CD14-positive monocyte (primary cell): ENCODE data around the gene GNAL. TPM values are rescaled to one million over a fixed set of nuclear protein-coding genes. Genes with fewer than 3 reads are reported as not detected.

Experiments
- DNase-seq, 3 donors: peaks; one replicate each; pipeline ENCODE4 v3.0.0-alpha.2; 2011 to 2022
- H2AFZ ChIP-seq: 2 replicates; pipeline ENCODE4 v1.6.0; 2012; ENCODE audit warnings: mild to moderate bottlenecking, low read depth, low read length, inconsistent platforms; ENCODE audit not compliant: insufficient read depth, poor library complexity, severe bottlenecking
- H3K27ac ChIP-seq, 2 donors: 1 replicate in 1 of 2; 2 replicates in 1 of 2; pipeline ENCODE4 v1.5.1; 2012 to 2013; ENCODE audit warnings: low read length in 2 of 2, control low read depth in 1 of 2, inconsistent platforms in 1 of 2, low read depth in 1 of 2, mild to moderate bottlenecking in 1 of 2
- H3K27me3 ChIP-seq, 2 donors: one replicate each; pipeline versions ENCODE4 v1.6.0 to v1.6.1; 2011 to 2013; ENCODE audit warnings: low read length in 2 of 2; ENCODE audit not compliant: control insufficient read depth in 2 of 2, insufficient read depth in 2 of 2
- H3K36me3 ChIP-seq, 2 donors: replicated peaks in 1 of 2; 1 replicate in 1 of 2; 2 replicates in 1 of 2; pipeline versions ENCODE4 v1.5.1 to v1.6.1; 2012 to 2013; ENCODE audit warnings: low read length in 2 of 2, control low read depth in 1 of 2, inconsistent platforms in 1 of 2, mild to moderate bottlenecking in 1 of 2; ENCODE audit not compliant: insufficient read depth in 2 of 2, control insufficient read depth in 1 of 2
- H3K4me1 ChIP-seq, 2 donors: 1 replicate in 1 of 2; 2 replicates in 1 of 2; pipeline versions ENCODE4 v1.5.1 to v1.6.1; 2012 to 2013; ENCODE audit warnings: low read length in 2 of 2, control low read depth in 1 of 2, inconsistent platforms in 1 of 2, mild to moderate bottlenecking in 1 of 2, moderate library complexity in 1 of 2; ENCODE audit not compliant: insufficient read depth in 2 of 2, control insufficient read depth in 1 of 2
- H3K4me2 ChIP-seq: replicated peaks from 2 replicates; pipeline ENCODE3; 2012; ENCODE audit warnings: low read length, moderate library complexity, mild to moderate bottlenecking; ENCODE audit not compliant: poor library complexity, severe bottlenecking; ENCODE audit errors: extremely low read depth
- H3K4me3 ChIP-seq, 3 experiments: fragments of 200-600 bp in 1 of 3; sonication (generic) in 1 of 3; replicated peaks in 1 of 3; 1 replicate in 2 of 3; 2 replicates in 1 of 3; pipeline ENCODE4 v1.5.1; 2011 to 2013; ENCODE audit warnings: low read length in 3 of 3, mild to moderate bottlenecking in 3 of 3, control low read depth in 2 of 3, low read depth in 2 of 3, inconsistent platforms in 1 of 3, moderate library complexity in 1 of 3
- H3K79me2 ChIP-seq: 2 replicates; pipeline ENCODE4 v1.6.0; 2012; ENCODE audit warnings: mild to moderate bottlenecking, control low read depth, inconsistent platforms, low read length, moderate library complexity; ENCODE audit not compliant: insufficient read depth
- H3K9ac ChIP-seq: 2 replicates; pipeline ENCODE4 v1.6.0; 2017; ENCODE audit warnings: low read length, mild to moderate bottlenecking; ENCODE audit not compliant: insufficient read depth, poor library complexity, severe bottlenecking
- H3K9me3 ChIP-seq, 2 donors: replicated peaks in 1 of 2; 1 replicate in 1 of 2; 2 replicates in 1 of 2; pipeline versions ENCODE4 v1.5.1 to v1.6.1; 2012 to 2013; ENCODE audit warnings: low read length in 2 of 2, control low read depth in 1 of 2; ENCODE audit not compliant: control insufficient read depth in 1 of 2, insufficient read depth in 1 of 2
- H4K20me1 ChIP-seq: 2 replicates; pipeline ENCODE4 v1.6.0; 2012; ENCODE audit warnings: mild to moderate bottlenecking, low read length, control low read depth, moderate library complexity; ENCODE audit not compliant: insufficient read depth
- H3K27ac Mint-ChIP-seq, 7 donors: one replicate each; pipeline ENCODE4 v1.8.0; 2020; ENCODE audit warnings: mild to moderate bottlenecking in 7 of 7, mixed read lengths in 7 of 7, moderate library complexity in 6 of 7, inconsistent platforms in 2 of 7
- H3K27me3 Mint-ChIP-seq, 3 donors: one replicate each; pipeline ENCODE4 v1.8.0; 2021 to 2022; ENCODE audit warnings: low read depth in 3 of 3, mild to moderate bottlenecking in 3 of 3, mixed read lengths in 3 of 3, moderate library complexity in 3 of 3, inconsistent platforms in 1 of 3
- H3K36me3 Mint-ChIP-seq, 2 donors: one replicate each; pipeline ENCODE4 v1.8.0; 2020; ENCODE audit warnings: mixed read lengths in 2 of 2, inconsistent platforms in 1 of 2, mild to moderate bottlenecking in 1 of 2
- H3K4me1 Mint-ChIP-seq: one replicate; pipeline ENCODE4 v1.8.0; 2020; ENCODE audit warnings: mild to moderate bottlenecking, mixed read lengths
- H3K4me3 Mint-ChIP-seq, 2 donors: one replicate each; pipeline ENCODE4 v1.8.0; 2020; ENCODE audit warnings: mild to moderate bottlenecking in 2 of 2, mixed read lengths in 2 of 2, moderate library complexity in 1 of 2
- H3K9me3 Mint-ChIP-seq, 7 donors: one replicate each; pipeline ENCODE4 v1.8.0; 2020 to 2022; ENCODE audit warnings: mixed read lengths in 7 of 7, mild to moderate bottlenecking in 6 of 7, moderate library complexity in 6 of 7, inconsistent platforms in 2 of 7
- CTCF ChIP-seq: fragments of 200-600 bp; IDR thresholded peaks from one replicate; pipeline ENCODE4 v1.8.0; 2022; ENCODE audit warnings: antibody characterized with exemption, mild to moderate bottlenecking
- WGBS: methylation state at CpG from one replicate; pipeline ENCODE4 v1.1.5; 2013; ENCODE audit warnings: missing lambda C conversion rate; ENCODE audit not compliant: insufficient coverage; 5-methylcytosine and 5-hydroxymethylcytosine counted together
- intact Hi-C, 2 donors: fragments of 100-400 bp; cut with micrococcal nuclease; formaldehyde crosslinking; loops; one replicate each; pipeline versions ENCODE4 v1.15.0 to v1.15.1; 2023
- polyA plus RNA-seq, 3 donors: library from polyadenylated mRNA; depleted of rRNA in 1 of 3; unstranded in 2 of 3; stranded (reverse) in 1 of 3; fragments of 300-500 nt in 2 of 3; fragments of >200 nt in 1 of 3; fragmentation: Illumina TruSeq in 2 of 3; gene quantifications; 1 replicate in 2 of 3; 2 replicates in 1 of 3; pipeline ENCODE4 v1.2.3, GENCODE V29; 2012 to 2021

Gene GNAL
- polyA plus RNA-seq, 3 donors, result 0.01 to 0.03 TPM; not detected in 1

- H3K9me3 ChIP-seq, result no peaks in the 10 kb centered on the region
- Mint-ChIP-seq H3K27ac (peak overlapping the region; percentile 85 to 97 (median 94)), H3K9me3 (no peaks in the 10 kb centered on the region), H3K36me3 (peaks cover 32 to 44% of the 10 kb centered on the region in 2 donors), H3K4me1 (peaks cover 24% of the 10 kb centered on the region), H3K4me3 (peak overlapping the region; percentile 86 to 94), H3K27me3 (no peaks in the 10 kb centered on the region)
- no peaks in the 10 kb centered on the region for H3K27me3 ChIP-seq
- peak overlapping the region; percentile 82 for H3K4me2 ChIP-seq
- whole genome bisulfite sequencing, result 96% methylated on average over 7 of the region's 20 CpGs
- H2AFZ ChIP-seq, result peak overlapping the region; percentile 83
- H3K4me1 ChIP-seq, result peaks cover 27 to 31% of the 10 kb centered on the region in 2 donors
- H4K20me1 ChIP-seq, result no peaks in the 10 kb centered on the region
- H3K79me2 ChIP-seq, result peaks cover 33% of the 10 kb centered on the region
- no peak for DNase-seq
- H3K36me3 ChIP-seq, result peaks cover 26 to 38% of the 10 kb centered on the region in 2 donors
- intact Hi-C loops, result loop anchor here in 1 of 2 donors (10.0 kb wide), 1 partner anchor 52 kb away; the partner anchor contains the start of gene CHMP1B
- H3K9ac ChIP-seq, result peak overlapping the region; percentile 99
- H3K27ac ChIP-seq, result peak overlapping the region; percentile 98 to 99
- TF ChIP-seq CTCF, result no peak
- peak overlapping the region; percentile 74 to 97 (median 92) for H3K4me3 ChIP-seq
Observed at GRCh38 chr18:11906926-11907874, 218.1 kb downstream of the GNAL start.

GRCh38 chr18:11908182-11909060, 219.4 kb downstream of the GNAL start, which contains the start of gene MPPE1:
Gene MPPE1 (minus strand): TSS chr18:11908317. CDS start chr18:11897264, 11,053 bp downstream.
- peak within 1 kb of the TSS; percentile 82 for H3K4me2 ChIP-seq
- peaks cover 26% of the 10 kb centered on the region for H3K4me1 Mint-ChIP-seq
- H3K79me2 ChIP-seq, result peaks cover 33% of the 10 kb centered on the region
- H3K4me1 ChIP-seq, result peaks cover 27 to 31% of the 10 kb centered on the region in 2 donors
- peaks cover 20 to 32% of the 10 kb centered on the region in 2 donors for H3K36me3 Mint-ChIP-seq
- intact Hi-C loops, result loop anchor here (2.0 to 10.0 kb wide), 2 partner anchors 54 to 58 kb away; partner anchors contain the start of gene CHMP1B (in 2 of the 2)
- peak within 1 kb of the TSS; percentile 99 for H3K9ac ChIP-seq
- H3K36me3 ChIP-seq, result peaks cover 15 to 26% of the 10 kb centered on the region in 2 donors
- H3K4me3 Mint-ChIP-seq, result peak within 1 kb of the TSS; percentile 86 to 94
- no peaks in the 10 kb centered on the region for H4K20me1 ChIP-seq
- H3K27me3 Mint-ChIP-seq, result no peaks in the 10 kb centered on the region
- H3K27ac Mint-ChIP-seq, result peak within 1 kb of the TSS; percentile 91 to 98 (median 96)
- H3K27me3 ChIP-seq, result no peaks in the 10 kb centered on the region
- H3K27ac ChIP-seq, result peak within 1 kb of the TSS; percentile 98 to 99
- no peaks in the 10 kb centered on the region for H3K9me3 Mint-ChIP-seq
- no peaks in the 10 kb centered on the region for H3K9me3 ChIP-seq
- WGBS, result under 1% methylated on average over 97 of the region's 106 CpGs
- peak within 1 kb of the TSS; percentile 74 to 97 (median 92) for H3K4me3 ChIP-seq
- no peak for TF ChIP-seq CTCF
- peak; percentile 92 to 93 (median 92) for DNase-seq
- H2AFZ ChIP-seq, result peak within 1 kb of the TSS; percentile 83
